GM23248 (cell line): Measurements from ENCODE around the gene CALR3. TPM values are rescaled to one million over a fixed set of nuclear protein-coding genes. Genes with fewer than 3 reads are reported as not detected.

Experiments used
- DNase-seq: peaks from one replicate; pipeline ENCODE4 v3.0.0-alpha.2; 2015
- H2AFZ ChIP-seq: fragments of 200-600 bp; sonication (generic); 2 replicates; pipeline ENCODE4 v1.6.1; 2016; ENCODE audit warnings: antibody characterized with exemption
- H3F3A ChIP-seq: fragments of 200-600 bp; sonication (generic); 2 replicates; pipeline ENCODE4 v1.6.1; 2016; ENCODE audit warnings: mild to moderate bottlenecking, antibody characterized with exemption, mixed run types; ENCODE audit not compliant: insufficient read depth
- H3K27ac ChIP-seq: fragments of 200-600 bp; sonication (generic); 2 replicates; pipeline ENCODE4 v1.5.1; 2016; ENCODE audit warnings: mild to moderate bottlenecking
- H3K27me3 ChIP-seq: fragments of 200-600 bp; sonication (generic); replicated peaks from 2 replicates; pipeline ENCODE4 v1.6.1; 2016; ENCODE audit warnings: mild to moderate bottlenecking; ENCODE audit not compliant: insufficient read depth
- H3K36me3 ChIP-seq: fragments of 200-600 bp; sonication (generic); 2 replicates; pipeline ENCODE4 v1.6.1; 2016; ENCODE audit warnings: low read depth, mild to moderate bottlenecking
- H3K4me1 ChIP-seq: fragments of 200-600 bp; sonication (generic); 2 replicates; pipeline ENCODE4 v1.6.1; 2016; ENCODE audit warnings: mild to moderate bottlenecking; ENCODE audit not compliant: insufficient read depth
- H3K4me2 ChIP-seq: fragments of 200-600 bp; sonication (generic); one replicate; pipeline ENCODE4 v1.6.1; 2016; ENCODE audit warnings: mild to moderate bottlenecking; ENCODE audit not compliant: unreplicated experiment
- H3K4me3 ChIP-seq: fragments of 200-600 bp; sonication (generic); 2 replicates; pipeline ENCODE4 v1.5.1; 2016; ENCODE audit warnings: mild to moderate bottlenecking
- H3K79me2 ChIP-seq: fragments of 200-600 bp; sonication (generic); 2 replicates; pipeline ENCODE4 v1.6.1; 2016; ENCODE audit warnings: mild to moderate bottlenecking; ENCODE audit not compliant: insufficient read depth
- H3K9ac ChIP-seq: fragments of 200-600 bp; sonication (generic); 2 replicates; pipeline ENCODE4 v1.6.1; 2016; ENCODE audit warnings: mild to moderate bottlenecking
- H3K9me2 ChIP-seq: fragments of 200-600 bp; sonication (generic); 2 replicates; pipeline ENCODE4 v1.6.1; 2016; ENCODE audit warnings: mixed run types, mild to moderate bottlenecking, moderate library complexity; ENCODE audit not compliant: insufficient read depth
- H3K9me3 ChIP-seq: fragments of 200-600 bp; sonication (generic); one replicate; pipeline ENCODE4 v1.6.1; 2017; ENCODE audit warnings: low read depth
- H4K20me1 ChIP-seq: fragments of 200-600 bp; sonication (generic); 2 replicates; pipeline ENCODE4 v1.6.0; 2016; ENCODE audit not compliant: insufficient read depth
- EZH2 ChIP-seq: fragments of 200-600 bp; sonication (generic); IDR thresholded peaks from 2 replicates; pipeline ENCODE4 v1.6.1; 2018; ENCODE audit warnings: antibody characterized with exemption, mild to moderate bottlenecking; ENCODE audit not compliant: insufficient read depth, poor library complexity, severe bottlenecking
- EZH2phosphoT487 ChIP-seq: fragments of 200-600 bp; sonication (generic); IDR thresholded peaks from 2 replicates; pipeline ENCODE4 v1.6.1; 2018; ENCODE audit warnings: antibody characterized with exemption, moderate library complexity, mild to moderate bottlenecking, low read depth; ENCODE audit not compliant: insufficient read depth
- WGBS, 2 experiments: methylation state at CpG; one replicate each; pipeline ENCODE4 v1.1.6; 2015 to 2017; ENCODE audit warnings: low lambda C conversion rate in 2 of 2, low coverage in 1 of 2; ENCODE audit errors: missing lambda C conversion rate in 2 of 2; 5-methylcytosine and 5-hydroxymethylcytosine counted together
- in situ Hi-C: fragments of 300-500 bp; cut with MboI; formaldehyde crosslinking; loops from 2 replicates; pipeline ENCODE4 v1.15.0; 2020
- polyA plus RNA-seq: library from polyadenylated mRNA; unstranded; fragments of >200 nt; fragmentation: Nextera tagmentation; extraction: Ambion mirVana; gene quantifications from 2 replicates; pipeline ENCODE4 v1.2.1, GENCODE V29; 2016
- total RNA-seq: library from RNA; depleted of rRNA; stranded (reverse); fragments of >200 nt; shearing (Covaris generic); gene quantifications from 2 replicates; pipeline ENCODE4 v1.2.3, GENCODE V29; 2014

The CALR3 gene
- total and polyA plus RNA-seq, 2 experiments from 2014 or later, result not detected

DNA sequence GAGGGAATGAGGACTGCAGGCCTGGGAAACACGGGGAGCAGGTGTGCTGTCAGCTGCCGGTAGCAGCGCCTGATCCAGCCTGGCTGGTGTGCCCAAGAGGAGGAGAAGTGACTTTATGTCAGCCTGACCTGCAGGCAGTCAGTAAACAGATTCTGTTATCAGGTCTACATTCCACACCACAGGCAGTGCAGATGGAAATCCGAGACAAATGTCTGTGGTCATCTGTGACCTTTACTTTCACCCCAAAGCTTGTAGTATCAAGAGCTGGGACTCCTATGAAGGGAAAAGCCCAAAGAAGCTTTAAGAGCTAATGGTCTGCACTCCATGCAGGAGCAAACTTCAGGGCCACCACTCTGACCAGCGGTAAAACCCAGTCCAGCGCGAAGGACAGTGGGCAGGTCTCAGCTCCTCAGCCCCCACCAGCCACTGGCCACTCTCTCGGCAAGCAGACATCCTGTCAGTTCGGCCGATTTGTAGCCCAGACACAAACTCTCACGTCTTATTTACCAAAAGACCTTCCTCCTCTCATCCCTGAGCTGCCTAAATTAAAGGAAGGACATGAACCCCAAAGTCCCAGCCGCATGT lies 31.9 kb downstream of the CALR3 start:
- H3K27ac ChIP-seq, result no peak overlapping the region
- no peak overlapping the region for H3K4me2 ChIP-seq
- DNase-seq, result no peak
- H3K36me3 ChIP-seq, result no peaks in the 10 kb centered on the region
- no peak overlapping the region for H3K4me3 ChIP-seq
- TF ChIP-seq EZH2, result no peak
- TF ChIP-seq EZH2phosphoT487, result no peak
- H3K9ac ChIP-seq, result no peak overlapping the region
- H3K4me1 ChIP-seq, result no peaks in the 10 kb centered on the region
- in situ Hi-C loops, result no loop called here
- no peaks in the 10 kb centered on the region for H3F3A ChIP-seq
- WGBS, 2 experiments, result 79% methylated on average over 12 of the region's 12 CpGs
- H2AFZ ChIP-seq, result no peak overlapping the region
- no peaks in the 10 kb centered on the region for H3K9me3 ChIP-seq
- 0 out of 2 replicates have a peak, but pooled peaks cover 5% of the 10 kb centered on the region for H4K20me1 ChIP-seq
- peaks cover 100% of the 10 kb centered on the region for H3K79me2 ChIP-seq
- H3K27me3 ChIP-seq, result no peaks in the 10 kb centered on the region
- no peaks in the 10 kb centered on the region for H3K9me2 ChIP-seq

DNA sequence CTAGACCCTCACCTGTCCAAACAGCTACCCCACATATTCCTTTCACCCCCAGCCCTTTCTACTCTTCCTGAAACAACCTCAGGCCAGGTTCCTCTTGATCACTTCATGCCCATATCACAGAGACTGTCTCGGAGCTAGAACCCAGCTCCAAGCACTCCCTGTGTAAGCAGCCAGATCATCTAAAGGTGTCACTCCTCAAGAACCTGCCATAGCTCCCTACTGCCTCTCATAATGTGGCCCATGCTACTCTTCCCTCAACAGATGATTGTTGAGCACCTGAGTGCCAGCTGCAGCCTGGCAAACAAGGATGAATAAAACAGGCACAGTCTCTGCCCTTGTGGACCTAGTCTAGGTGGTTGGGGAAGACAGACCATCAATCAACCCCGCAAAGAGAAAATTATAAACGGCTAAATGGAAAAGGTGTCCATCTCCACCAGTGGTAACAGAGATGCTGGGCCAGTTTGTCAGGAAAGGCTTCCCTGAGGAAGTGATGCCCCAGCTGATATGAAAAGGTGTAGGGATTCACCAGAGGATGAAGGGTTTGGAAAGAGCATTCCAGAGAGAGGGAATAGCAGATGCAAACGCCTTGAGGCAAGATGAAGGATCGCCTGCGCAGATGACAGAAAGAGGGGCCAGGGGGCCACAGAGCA lies 32.5 kb downstream of the CALR3 start:
- in situ Hi-C loops, result no loop called here
- Histone ChIP-seq H3K4me3 (no peak overlapping the region), H2AFZ (no peak overlapping the region), H3K4me1 (no peaks in the 10 kb centered on the region), H3K79me2 (peaks cover 100% of the 10 kb centered on the region), H3K4me2 (no peak overlapping the region), H3K36me3 (no peaks in the 10 kb centered on the region), H3K27me3 (no peaks in the 10 kb centered on the region), H3K9me3 (no peaks in the 10 kb centered on the region), H3K9ac (no peak overlapping the region), H4K20me1 (0 out of 2 replicates have a peak, but pooled peaks cover 5% of the 10 kb centered on the region), H3K27ac (no peak overlapping the region), H3K9me2 (no peaks in the 10 kb centered on the region), H3F3A (no peaks in the 10 kb centered on the region)
- no peak for TF ChIP-seq EZH2phosphoT487
- no peak for TF ChIP-seq EZH2
- no peak for DNase-seq
- 96 to 97% methylated on average over 6 of the region's 6 CpGs for WGBS, 2 experiments

DNA sequence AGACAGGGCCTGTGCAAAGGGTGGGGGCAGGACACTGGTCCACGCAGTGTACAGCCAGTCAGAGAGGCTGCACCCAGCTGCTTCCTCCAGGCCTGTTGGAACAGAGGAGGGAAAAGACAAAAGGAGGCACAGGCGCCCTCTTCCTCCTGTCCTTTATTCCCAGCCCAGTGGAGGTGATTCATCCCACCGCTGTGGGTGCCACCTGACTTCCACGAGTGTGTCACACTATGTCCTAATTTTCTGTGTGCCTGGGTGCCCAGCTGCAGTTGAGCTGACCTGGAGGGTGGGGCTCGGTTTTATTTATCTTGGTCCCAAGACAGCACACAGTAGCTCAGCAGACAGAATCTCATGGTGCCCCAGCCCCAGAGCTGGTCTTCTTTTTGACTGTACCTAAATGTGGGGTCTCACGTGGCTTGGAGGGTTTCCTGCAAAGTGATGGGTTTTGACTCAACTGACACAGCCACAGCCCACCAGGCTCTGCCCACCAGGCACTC lies 33.2 kb downstream of the CALR3 start:
- Histone ChIP-seq H3K9me3 (no peaks in the 10 kb centered on the region), H3K9me2 (no peaks in the 10 kb centered on the region), H3K9ac (no peak overlapping the region), H4K20me1 (0 out of 2 replicates have a peak, but pooled peaks cover 5% of the 10 kb centered on the region), H3F3A (no peaks in the 10 kb centered on the region), H3K4me1 (peaks cover 2% of the 10 kb centered on the region; the same call in 1 of the 2 replicates), H3K27ac (no peak overlapping the region), H3K4me2 (no peak overlapping the region), H3K4me3 (no peak overlapping the region), H3K36me3 (no peaks in the 10 kb centered on the region), H2AFZ (no peak overlapping the region), H3K79me2 (peaks cover 100% of the 10 kb centered on the region), H3K27me3 (no peaks in the 10 kb centered on the region)
- WGBS, 2 experiments, result 70 to 74% methylated on average over 6 of the region's 6 CpGs
- in situ Hi-C loops, result no loop called here
- DNase-seq, result peak; percentile 68
- TF ChIP-seq EZH2phosphoT487 (no peak), EZH2 (no peak)

DNA sequence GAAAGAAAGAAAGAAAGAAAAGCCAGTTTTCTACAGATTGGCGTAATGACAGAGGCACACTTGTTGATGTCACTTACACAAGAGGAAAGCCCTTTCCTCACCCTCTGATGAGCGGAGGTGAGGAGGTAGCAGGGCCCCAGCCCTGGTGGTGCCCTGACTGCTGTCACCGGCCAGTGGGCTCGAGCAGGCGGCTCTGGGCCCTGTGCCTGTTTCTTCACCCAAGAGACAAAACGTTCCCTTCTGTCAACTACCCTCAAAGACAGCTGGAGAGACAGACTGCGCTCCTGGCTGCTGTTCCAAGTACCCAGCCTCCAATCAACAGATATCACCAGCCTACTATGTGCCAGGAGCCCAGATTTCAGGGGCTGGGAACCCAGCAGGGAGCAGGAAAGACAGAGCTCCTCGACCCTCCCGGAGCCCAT lies 34.3 kb downstream of the CALR3 start:
- Histone ChIP-seq H3K36me3 (no peaks in the 10 kb centered on the region), H3K9me2 (no peaks in the 10 kb centered on the region), H4K20me1 (0 out of 2 replicates have a peak, but pooled peaks cover 5% of the 10 kb centered on the region), H2AFZ (no peak overlapping the region), H3K9me3 (no peaks in the 10 kb centered on the region), H3K27me3 (no peaks in the 10 kb centered on the region), H3K9ac (no peak overlapping the region), H3K4me1 (peaks cover 14% of the 10 kb centered on the region), H3K4me2 (no peak overlapping the region), H3K4me3 (no peak overlapping the region), H3K27ac (no peak overlapping the region), H3F3A (no peaks in the 10 kb centered on the region), H3K79me2 (peaks cover 100% of the 10 kb centered on the region)
- no peak for DNase-seq
- 64 to 65% methylated on average over 9 of the region's 9 CpGs for WGBS, 2 experiments
- in situ Hi-C loops, result no loop called here
- no peak for TF ChIP-seq EZH2
